Activated CD4-positive, alpha-beta T cell treated with anti-CD3 and anti-CD28 coated beads for 36 hours (primary cell): Measurements from ENCODE around the gene SERTAD2. TPM values are rescaled to one million over a fixed set of nuclear protein-coding genes. Genes with fewer than 3 reads are reported as not detected.
A peak's percentile ranks its signal among the peaks of the same experiment; 100 is the strongest.

Experiments used
- ATAC-seq: fragments of 200-7000 bp; cut with Tn5 transposase; one replicate; pipeline ENCODE4 v1.10.0; 2021; ENCODE audit warnings: mild to moderate bottlenecking, moderate library complexity
- CTCF ChIA-PET: fragments of 350-600 bp; sonication (Branson Sonifier 250); formaldehyde crosslinking; loops from one replicate; lab custom pipeline; 2021; ENCODE audit warnings: antibody characterized with exemption; lab: Charles Lee
- POLR2A ChIA-PET: fragments of 350-600 bp; sonication (Branson Sonifier 250); formaldehyde crosslinking; loops from one replicate; lab custom pipeline; 2021; ENCODE audit warnings: antibody characterized with exemption, inconsistent platforms; lab: Charles Lee
- DNase-seq: peaks from one replicate; pipeline ENCODE4 v3.0.0-alpha.2; 2020
- H3K27ac Mint-ChIP-seq: one replicate; pipeline ENCODE4 v1.8.0; 2021; ENCODE audit warnings: mixed read lengths
- H3K27me3 Mint-ChIP-seq: one replicate; pipeline ENCODE4 v1.8.0; 2021; ENCODE audit warnings: mixed read lengths
- H3K36me3 Mint-ChIP-seq: one replicate; pipeline ENCODE4 v1.8.0; 2021; ENCODE audit warnings: low read depth, mixed read lengths
- H3K4me1 Mint-ChIP-seq: one replicate; pipeline ENCODE4 v1.8.0; 2021; ENCODE audit warnings: mixed read lengths
- H3K4me3 Mint-ChIP-seq: one replicate; pipeline ENCODE4 v1.8.0; 2021; ENCODE audit warnings: mild to moderate bottlenecking, moderate library complexity, mixed read lengths
- H3K9me3 Mint-ChIP-seq: one replicate; pipeline ENCODE4 v1.8.0; 2021; ENCODE audit warnings: low read depth, mixed read lengths
- intact Hi-C, 2 experiments: fragments of 100-400 bp; cut with DNase I in 1 of 2; cut with micrococcal nuclease in 1 of 2; formaldehyde crosslinking; loops; one replicate each; pipeline versions ENCODE4 v1.14.2 to v1.15.1; 2022 to 2024; cut with DNase I, micrococcal nuclease
- total RNA-seq, 2 experiments: library from RNA; stranded (reverse); gene quantifications; one replicate each; pipeline ENCODE4 v1.2.3, GENCODE V29; 2021

Gene SERTAD2
- total RNA-seq, 2 experiments from 2014 or later, result 14.5 to 14.9 TPM

DNA sequence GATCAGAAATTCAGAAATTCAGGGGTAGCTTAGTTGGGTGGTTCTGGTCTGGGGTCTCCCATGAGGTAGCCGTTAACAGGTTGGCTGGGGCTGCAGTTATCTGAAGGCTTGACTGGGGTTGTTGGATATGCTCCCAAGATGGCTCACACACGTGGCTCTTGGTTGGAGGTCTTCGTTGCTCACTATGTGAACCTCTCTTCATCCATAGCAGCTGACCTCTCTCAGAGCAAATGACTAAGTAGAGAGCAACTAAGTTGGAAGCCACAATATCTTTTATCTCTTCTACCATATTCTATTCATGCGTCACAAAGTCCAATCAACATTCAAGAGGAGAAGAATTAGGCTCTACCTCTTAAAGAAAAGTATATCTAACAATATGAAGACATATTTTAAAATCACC is 38.7 kb upstream of the SERTAD2 start:
- H3K27ac Mint-ChIP-seq, result no peak overlapping the region
- ChIA-PET CTCF (interaction anchor here (0.7 to 1.4 kb wide), 5 partner anchors 11 to 59 kb away, joined by 3 to 5 read pairs (median 3); no protein-coding TSS in a partner anchor), POLR2A (no interaction called here)
- intact Hi-C loops, result no loop called here
- no peaks in the 10 kb centered on the region for H3K27me3 Mint-ChIP-seq
- ATAC-seq, result no peak
- DNase-seq, result no peak
- peaks cover 3% of the 10 kb centered on the region for H3K9me3 Mint-ChIP-seq
- H3K4me1 Mint-ChIP-seq, result peaks cover 15% of the 10 kb centered on the region
- H3K4me3 Mint-ChIP-seq, result no peak overlapping the region
- peaks cover 4% of the 10 kb centered on the region for H3K36me3 Mint-ChIP-seq

DNA sequence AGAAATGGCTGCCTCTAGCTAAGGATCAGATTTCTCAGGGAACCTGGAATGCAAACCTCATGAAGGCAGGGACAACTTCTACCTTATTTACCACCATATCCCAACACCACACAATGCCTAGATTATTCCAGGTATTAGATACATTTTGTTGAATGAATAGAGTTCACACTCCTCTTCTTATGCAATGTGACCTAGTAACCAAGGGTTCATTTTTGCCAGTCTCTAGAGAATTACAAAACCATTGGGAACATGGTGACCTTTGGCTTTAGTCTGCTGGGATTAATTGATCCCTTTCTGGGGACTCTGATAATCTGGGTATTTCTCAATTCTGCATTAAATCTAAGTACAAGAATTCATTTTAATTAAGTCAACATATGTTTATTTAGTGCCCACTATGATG is 35.2 kb upstream of the SERTAD2 start:
- Mint-ChIP-seq H3K27ac (no peak overlapping the region), H3K9me3 (peaks cover 3% of the 10 kb centered on the region), H3K36me3 (peaks cover 6% of the 10 kb centered on the region), H3K27me3 (no peaks in the 10 kb centered on the region), H3K4me1 (peaks cover 8% of the 10 kb centered on the region), H3K4me3 (no peak overlapping the region)
- ChIA-PET CTCF (interaction anchor here (0.5 to 1.1 kb wide), 2 partner anchors 75 to 143 kb away, joined by 3 read pairs; no protein-coding TSS in a partner anchor), POLR2A (no interaction called here)
- DNase-seq (no peak), ATAC-seq (no peak)
- intact Hi-C loops, result no loop called here

- H3K9me3 Mint-ChIP-seq, result no peaks in the 10 kb centered on the region
- H3K4me3 Mint-ChIP-seq, result no peak overlapping the region
- H3K4me1 Mint-ChIP-seq, result peaks cover 18% of the 10 kb centered on the region
- peaks cover 2% of the 10 kb centered on the region for H3K36me3 Mint-ChIP-seq
- intact Hi-C loops, result no loop called here
- ChIA-PET POLR2A (no interaction called here), CTCF (interaction anchor here (1.0 to 2.7 kb wide), 5 partner anchors 10 to 81 kb away, joined by 3 to 11 read pairs (median 5); partner anchors contain the start of gene SERTAD2)
- DNase-seq, result no peak
- ATAC-seq, result peak; percentile 30
- no peaks in the 10 kb centered on the region for H3K27me3 Mint-ChIP-seq
- H3K27ac Mint-ChIP-seq, result no peak overlapping the region
These were observed 32.7 kb upstream of the SERTAD2 start for GRCh38 chr2:64686283-64686956.

GRCh38 chr2:64685430-64685829 is 31.7 kb upstream of the SERTAD2 start:
- Mint-ChIP-seq H3K36me3 (peaks cover 2% of the 10 kb centered on the region), H3K9me3 (no peaks in the 10 kb centered on the region), H3K27me3 (no peaks in the 10 kb centered on the region), H3K4me1 (peaks cover 19% of the 10 kb centered on the region), H3K27ac (no peak overlapping the region), H3K4me3 (no peak overlapping the region)
- CTCF ChIA-PET, result interaction anchor here (0.6 to 2.7 kb wide), 6 partner anchors 9 to 80 kb away, joined by 3 to 11 read pairs (median 4); partner anchors contain the start of gene SERTAD2
- intact Hi-C loops, result no loop called here
- POLR2A ChIA-PET, result no interaction called here
- ATAC-seq (no peak), DNase-seq (no peak)

DNA sequence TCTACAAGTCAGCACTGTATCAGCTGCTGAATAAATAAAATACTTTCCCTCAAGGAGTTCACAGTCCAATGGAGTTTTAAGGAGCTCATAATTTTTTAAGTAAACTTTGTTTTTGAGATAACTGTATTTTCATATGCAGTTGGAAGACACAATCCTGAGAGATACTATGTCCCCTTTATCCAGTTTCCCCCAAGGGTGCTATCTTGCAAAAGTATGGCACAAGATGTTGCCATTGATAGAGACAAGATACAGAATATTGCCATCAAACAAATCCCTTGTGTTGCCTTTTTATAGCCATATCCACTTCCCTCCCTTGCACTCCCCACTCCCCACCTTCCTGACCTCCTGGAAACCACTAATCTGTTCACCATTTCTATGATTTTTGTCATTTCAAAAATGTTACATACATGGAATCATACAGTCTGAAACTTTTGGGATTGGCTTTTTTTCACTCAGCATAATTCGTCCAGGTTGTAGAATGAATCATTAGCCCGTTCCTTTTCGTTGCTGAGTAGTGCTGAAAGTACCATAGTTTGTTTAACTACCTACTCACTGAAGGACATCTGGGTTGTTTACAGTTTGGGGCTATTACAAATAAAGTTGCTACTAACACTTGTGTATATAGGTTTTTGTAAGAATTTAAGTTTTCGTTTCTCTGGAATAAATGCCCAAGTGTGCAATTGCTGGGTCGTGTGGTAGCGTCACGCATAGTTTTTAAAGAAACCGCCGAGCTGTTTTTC is 30.2 kb upstream of the SERTAD2 start:
- CTCF ChIA-PET, result no interaction called here
- DNase-seq (no peak), ATAC-seq (no peak)
- peaks cover 31% of the 10 kb centered on the region for H3K4me1 Mint-ChIP-seq
- H3K4me3 Mint-ChIP-seq, result no peak overlapping the region
- H3K36me3 Mint-ChIP-seq, result peaks cover 2% of the 10 kb centered on the region
- intact Hi-C loops, result no loop called here
- no peaks in the 10 kb centered on the region for H3K9me3 Mint-ChIP-seq
- no peak overlapping the region for H3K27ac Mint-ChIP-seq
- POLR2A ChIA-PET, result no interaction called here
- no peaks in the 10 kb centered on the region for H3K27me3 Mint-ChIP-seq

DNA sequence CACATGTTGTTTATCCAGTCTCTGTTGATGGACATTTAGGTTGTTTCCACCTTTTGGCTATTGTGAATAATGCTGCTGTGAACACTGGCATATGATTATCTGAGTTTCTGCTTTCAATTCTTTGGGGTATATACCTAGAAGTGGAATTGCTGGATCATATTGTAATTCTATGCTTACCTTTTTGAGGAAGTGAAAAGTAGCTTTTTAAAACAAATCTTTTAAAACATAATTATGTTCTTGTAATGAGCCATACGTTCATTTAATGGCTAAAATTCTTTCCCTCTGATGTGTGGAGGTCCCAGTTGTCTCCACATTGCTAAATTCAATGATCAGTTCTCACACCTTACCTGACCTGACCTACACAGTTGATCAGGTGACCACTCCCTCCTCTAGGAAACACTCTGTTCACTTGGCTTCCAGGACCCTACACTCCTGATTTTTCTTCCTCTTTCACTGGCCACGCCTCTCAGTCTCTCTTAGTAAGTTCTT is 27.8 kb upstream of the SERTAD2 start:
- H3K27me3 Mint-ChIP-seq, result no peaks in the 10 kb centered on the region
- peaks cover 45% of the 10 kb centered on the region for H3K4me1 Mint-ChIP-seq
- H3K27ac Mint-ChIP-seq, result no peak overlapping the region
- ChIA-PET POLR2A (no interaction called here), CTCF (interaction anchor here (0.6 kb wide), 1 partner anchor 126 kb away, joined by 3 read pairs; no protein-coding TSS in a partner anchor)
- no peak overlapping the region for H3K4me3 Mint-ChIP-seq
- intact Hi-C loops, result no loop called here
- H3K9me3 Mint-ChIP-seq, result no peaks in the 10 kb centered on the region
- no peak for DNase-seq
- no peak for ATAC-seq
- H3K36me3 Mint-ChIP-seq, result peaks cover 2% of the 10 kb centered on the region

DNA sequence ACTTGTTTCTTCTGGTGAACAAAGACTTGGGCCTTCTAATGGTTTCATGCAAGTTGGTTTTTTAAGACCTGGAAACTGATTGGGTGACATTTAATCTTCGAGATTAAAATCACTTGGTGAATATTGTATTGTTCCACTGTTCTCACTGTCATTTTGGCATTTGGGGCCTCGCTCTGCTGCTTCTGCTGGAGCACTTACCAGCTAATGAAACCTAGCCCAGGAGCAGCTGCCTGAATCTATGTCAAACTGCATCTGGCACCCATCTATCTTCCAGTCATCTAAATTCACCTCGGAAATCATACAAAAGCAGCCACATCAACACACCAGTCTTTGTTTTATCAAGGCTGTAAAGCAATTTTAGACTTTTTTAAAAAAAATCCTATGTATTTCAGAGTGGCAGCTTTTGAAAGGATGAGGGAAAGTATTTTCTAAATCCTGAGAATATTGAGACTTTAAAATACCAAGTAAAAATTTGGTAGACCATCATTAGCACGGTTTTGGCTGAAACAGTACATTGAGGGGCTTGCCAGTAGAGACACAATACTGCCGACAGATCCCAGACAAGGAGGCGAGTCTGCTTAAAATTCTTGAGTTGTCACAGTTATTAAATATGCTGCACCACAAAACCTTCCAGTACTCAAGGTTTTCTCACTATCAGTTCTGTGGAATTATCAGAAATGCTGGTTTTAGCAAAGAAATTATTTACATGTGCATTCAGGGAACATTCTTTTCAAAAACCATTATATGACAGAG is 26.1 kb upstream of the SERTAD2 start:
- DNase-seq, result peak; percentile 40
- Mint-ChIP-seq H3K36me3 (no peaks in the 10 kb centered on the region), H3K27ac (peak overlapping the region; percentile 34), H3K4me1 (peaks cover 54% of the 10 kb centered on the region), H3K9me3 (no peaks in the 10 kb centered on the region), H3K4me3 (no peak overlapping the region), H3K27me3 (no peaks in the 10 kb centered on the region)
- intact Hi-C loops, result no loop called here
- no peak for ATAC-seq
- CTCF ChIA-PET, result interaction anchor here (0.8 to 2.9 kb wide), 7 partner anchors 12 to 126 kb away, joined by 3 to 8 read pairs (median 3); no protein-coding TSS in a partner anchor
- POLR2A ChIA-PET, result no interaction called here

DNA sequence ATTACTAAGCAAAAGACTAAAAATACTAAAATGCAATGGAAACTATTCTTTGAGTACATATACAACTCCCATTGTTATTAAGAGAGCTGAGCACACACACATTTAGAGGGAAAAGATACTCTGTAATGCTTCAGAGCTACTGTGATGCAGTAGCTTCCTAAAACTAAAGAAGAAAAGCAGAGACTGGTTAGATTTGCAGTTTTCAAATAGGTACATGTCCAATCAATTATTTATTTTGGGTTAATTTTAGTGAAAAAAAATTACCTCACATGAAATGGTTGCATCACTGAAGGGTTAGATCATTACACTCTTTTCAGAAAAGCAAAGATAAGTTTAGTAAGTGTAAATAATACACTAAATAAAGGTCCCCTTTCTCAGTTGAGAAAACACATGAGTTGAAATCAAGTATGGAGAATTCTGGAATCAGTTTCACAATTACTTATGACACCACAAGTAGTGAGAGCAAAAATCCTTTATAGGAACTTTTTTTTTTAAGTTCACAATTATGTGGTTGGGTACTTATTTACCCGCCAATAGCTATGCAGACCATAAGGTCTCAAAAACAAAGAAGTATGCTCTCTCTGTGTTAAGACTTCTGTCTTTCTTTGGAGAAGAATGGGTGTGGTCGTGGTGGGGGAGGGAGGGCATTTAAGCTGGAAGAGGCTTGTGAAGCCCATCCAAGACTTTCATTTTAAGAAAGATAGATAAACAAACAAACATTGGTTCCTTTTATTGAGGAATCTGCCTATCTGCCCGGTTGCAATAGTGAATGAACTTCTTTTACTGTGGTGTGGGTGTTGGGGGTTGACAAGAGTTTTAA is 25.3 kb upstream of the SERTAD2 start:
- H3K4me1 Mint-ChIP-seq, result peaks cover 54% of the 10 kb centered on the region
- peak overlapping the region; percentile 34 for H3K27ac Mint-ChIP-seq
- H3K27me3 Mint-ChIP-seq, result no peaks in the 10 kb centered on the region
- DNase-seq (no peak), ATAC-seq (no peak)
- ChIA-PET POLR2A (interaction anchor here (0.6 kb wide), 1 partner anchor 38 kb away, joined by 3 read pairs; no protein-coding TSS in a partner anchor), CTCF (interaction anchor here (0.8 to 2.9 kb wide), 14 partner anchors 13 to 155 kb away, joined by 3 to 8 read pairs (median 3); partner anchors contain the start of gene AFTPH)
- H3K36me3 Mint-ChIP-seq, result no peaks in the 10 kb centered on the region
- intact Hi-C loops, result no loop called here
- no peaks in the 10 kb centered on the region for H3K9me3 Mint-ChIP-seq
- no peak overlapping the region for H3K4me3 Mint-ChIP-seq

- intact Hi-C loops, result loop anchor here in 1 of 2 experiments (2.0 kb wide), 1 partner anchor 23 kb away; no protein-coding TSS in a partner anchor
- POLR2A ChIA-PET, result interaction anchor here (0.6 to 0.7 kb wide), 2 partner anchors 61 to 699 kb away, joined by 3 read pairs; no protein-coding TSS in a partner anchor
- no peaks in the 10 kb centered on the region for H3K36me3 Mint-ChIP-seq
- peaks cover 51% of the 10 kb centered on the region for H3K4me1 Mint-ChIP-seq
- DNase-seq (no peak), ATAC-seq (no peak)
- H3K27ac Mint-ChIP-seq, result no peak overlapping the region
- CTCF ChIA-PET, result interaction anchor here (1.2 to 3.5 kb wide), 3 partner anchors 9 to 31 kb away, joined by 7 to 18 read pairs (median 11); no protein-coding TSS in a partner anchor
- no peaks in the 10 kb centered on the region for H3K27me3 Mint-ChIP-seq
- no peak overlapping the region for H3K4me3 Mint-ChIP-seq
- H3K9me3 Mint-ChIP-seq, result no peaks in the 10 kb centered on the region
These were observed 23.8 kb upstream of the SERTAD2 start for GRCh38 chr2:64677530-64677929.

DNA sequence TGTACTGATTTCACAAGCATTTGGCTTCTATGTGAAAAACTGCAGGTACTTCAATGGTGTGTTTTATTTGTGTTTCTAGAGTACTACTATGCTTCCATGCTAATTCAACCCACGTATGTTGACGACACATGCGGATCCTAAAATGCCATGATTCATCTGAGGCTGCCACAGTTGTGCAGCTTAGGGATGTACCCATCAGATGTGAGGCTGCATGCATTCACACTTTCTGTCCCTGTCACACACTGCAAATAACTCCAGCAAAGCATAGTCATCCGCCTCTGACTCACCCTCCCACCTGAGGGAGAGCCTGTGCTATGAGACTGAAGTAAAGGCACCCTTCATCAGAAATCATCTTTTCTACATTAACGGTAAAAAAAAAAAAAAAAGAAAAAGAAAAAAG is 22.1 kb upstream of the SERTAD2 start:
- peaks cover 44% of the 10 kb centered on the region for H3K4me1 Mint-ChIP-seq
- ATAC-seq, result peak; percentile 100
- peak; percentile 90 for DNase-seq
- ChIA-PET POLR2A (interaction anchor here (0.6 to 1.5 kb wide), 4 partner anchors 14 to 180 kb away, joined by 3 to 6 read pairs (median 4); no protein-coding TSS in a partner anchor), CTCF (interaction anchor here (0.8 to 3.5 kb wide), 15 partner anchors 10 to 152 kb away, joined by 3 to 18 read pairs (median 4); partner anchors contain the start of gene AFTPH)
- H3K36me3 Mint-ChIP-seq, result no peaks in the 10 kb centered on the region
- no peak overlapping the region for H3K4me3 Mint-ChIP-seq
- H3K27me3 Mint-ChIP-seq, result no peaks in the 10 kb centered on the region
- H3K9me3 Mint-ChIP-seq, result no peaks in the 10 kb centered on the region
- peak overlapping the region; percentile 62 for H3K27ac Mint-ChIP-seq
- intact Hi-C loops, result loop anchor here (1.0 to 2.0 kb wide), 6 partner anchors 21 to 463 kb away; no protein-coding TSS in a partner anchor
